IMR-90 (cell line): Measurements from ENCODE around the gene CTDSPL. TPM values are rescaled to one million over a fixed set of nuclear protein-coding genes. Genes with fewer than 3 reads are reported as not detected.
A peak's percentile ranks its signal among the peaks of the same experiment; 100 is the strongest.

Experiments
- ATAC-seq: fragments of 200-7000 bp; cut with Tn5 transposase; 2 replicates; pipeline ENCODE4 v1.9.1; 2020; ENCODE audit warnings: low read depth, mild to moderate bottlenecking, moderate library complexity
- BruUV-seq: library from RNA; stranded (reverse); fragments of 400-500 nt; replicated peaks from 2 replicates; lab custom pipeline; 2021; lab: Mats Ljungman, UMichigan
- CTCF ChIA-PET: fragments of 300-600 bp; formaldehyde crosslinking; extraction: SDS; loops from one replicate; lab custom pipeline; 2021; ENCODE audit warnings: antibody characterized with exemption; lab: Yijun Ruan, JAX
- POLR2A ChIA-PET: fragments of 300-600 bp; sonication (Branson Sonifier 250); formaldehyde crosslinking; loops from one replicate; lab custom pipeline; 2022; ENCODE audit warnings: antibody characterized with exemption; ENCODE audit not compliant: unreplicated experiment; lab: Charles Lee
- DNase-seq: peaks from one replicate; pipeline ENCODE4 v3.0.0; 2013
- H2AFZ ChIP-seq: replicated peaks from 2 replicates; pipeline ENCODE3; 2013; ENCODE audit warnings: low read length, mild to moderate bottlenecking; ENCODE audit not compliant: poor library complexity
- H2AK5ac ChIP-seq: 2 replicates; pipeline ENCODE4 v1.6.1; 2013; ENCODE audit warnings: low read depth, low read length, inconsistent platforms
- H2AK9ac ChIP-seq: replicated peaks from 2 replicates; pipeline ENCODE3; 2013; ENCODE audit warnings: mild to moderate bottlenecking, low read depth, low read length, moderate library complexity; ENCODE audit not compliant: poor library complexity
- H2BK120ac ChIP-seq: 2 replicates; pipeline ENCODE4 v1.6.1; 2013; ENCODE audit warnings: low read depth, low read length, inconsistent platforms
- H2BK15ac ChIP-seq: 3 replicates; pipeline ENCODE4 v1.6.1; 2013; ENCODE audit warnings: low read depth, low read length, inconsistent platforms
- H2BK20ac ChIP-seq: 2 replicates; pipeline ENCODE4 v1.6.1; 2013; ENCODE audit warnings: low read depth, mild to moderate bottlenecking, inconsistent platforms, low read length, moderate library complexity
- H2BK5ac ChIP-seq: 2 replicates; pipeline ENCODE4 v1.6.1; 2013; ENCODE audit warnings: mild to moderate bottlenecking, low read depth, low read length, inconsistent platforms; ENCODE audit not compliant: poor library complexity, severe bottlenecking
- H3K14ac ChIP-seq: replicated peaks from 2 replicates; pipeline ENCODE4 v1.6.1; 2013; ENCODE audit warnings: low read depth, low read length, inconsistent platforms
- H3K18ac ChIP-seq: 2 replicates; pipeline ENCODE4 v1.6.1; 2013; ENCODE audit warnings: low read depth, low read length, control low read depth
- H3K23ac ChIP-seq: 2 replicates; pipeline ENCODE4 v1.6.1; 2013; ENCODE audit warnings: low read depth, low read length, inconsistent platforms
- H3K27ac ChIP-seq: 2 replicates; pipeline ENCODE4 v1.5.1; 2013; ENCODE audit warnings: mild to moderate bottlenecking, control low read depth, low read length; ENCODE audit not compliant: insufficient read depth
- H3K27me3 ChIP-seq: 2 replicates; pipeline ENCODE4 v1.6.1; 2013; ENCODE audit warnings: low read length; ENCODE audit not compliant: control insufficient read depth, insufficient read depth
- H3K36me3 ChIP-seq: 2 replicates; pipeline ENCODE4 v1.6.1; 2013; ENCODE audit warnings: low read length, mixed read lengths; ENCODE audit not compliant: control insufficient read depth, insufficient read depth
- H3K4ac ChIP-seq: 2 replicates; pipeline ENCODE4 v1.6.1; 2013; ENCODE audit warnings: low read depth, low read length, inconsistent platforms
- H3K4me1 ChIP-seq: 2 replicates; pipeline ENCODE4 v1.6.1; 2013; ENCODE audit warnings: low read length, mixed read lengths; ENCODE audit not compliant: control insufficient read depth, insufficient read depth
- H3K4me2 ChIP-seq: 2 replicates; pipeline ENCODE4 v1.6.1; 2013; ENCODE audit warnings: low read depth, mild to moderate bottlenecking, control low read depth, low read length, moderate library complexity
- H3K4me3 ChIP-seq: 2 replicates; pipeline ENCODE4 v1.5.1; 2013; ENCODE audit warnings: low read depth, mild to moderate bottlenecking, control low read depth, low read length, moderate library complexity; ENCODE audit not compliant: insufficient read depth
- H3K56ac ChIP-seq: 2 replicates; pipeline ENCODE4 v1.6.1; 2013; ENCODE audit warnings: low read length, inconsistent platforms; ENCODE audit not compliant: insufficient read depth; ENCODE audit errors: extremely low read depth
- H3K79me1 ChIP-seq, 2 experiments: 2 replicates each; pipeline ENCODE4 v1.6.1; 2013; ENCODE audit warnings: low read length in 2 of 2, inconsistent platforms in 1 of 2, low read depth in 1 of 2
- H3K9ac ChIP-seq: 2 replicates; pipeline ENCODE4 v1.6.1; 2013; ENCODE audit warnings: low read depth, low read length, control low read depth
- H3K9me1 ChIP-seq: 2 replicates; pipeline ENCODE4 v1.6.1; 2013; ENCODE audit warnings: low read length, inconsistent platforms; ENCODE audit not compliant: insufficient read depth
- H3K9me3 ChIP-seq: 2 replicates; pipeline ENCODE4 v1.6.1; 2013; ENCODE audit warnings: low read length; ENCODE audit not compliant: control insufficient read depth, insufficient read depth
- H4K20me1 ChIP-seq: 2 replicates; pipeline ENCODE4 v1.6.1; 2013; ENCODE audit warnings: low read length, inconsistent platforms; ENCODE audit not compliant: insufficient read depth
- H4K5ac ChIP-seq: 2 replicates; pipeline ENCODE4 v1.6.1; 2013; ENCODE audit warnings: mild to moderate bottlenecking, low read depth, low read length, control low read depth
- H4K8ac ChIP-seq, 2 experiments: 2 replicates each; pipeline ENCODE4 v1.6.1; 2013; ENCODE audit warnings: low read depth in 2 of 2, low read length in 2 of 2, control low read depth in 1 of 2, inconsistent platforms in 1 of 2
- H4K91ac ChIP-seq: 2 replicates; pipeline ENCODE4 v1.6.1; 2013; ENCODE audit warnings: low read depth, low read length, inconsistent platforms; ENCODE audit not compliant: insufficient read depth
- BHLHE40 ChIP-seq: fragments of 150-350 bp; IDR thresholded peaks from 2 replicates; pipeline ENCODE4 v1.6.1; 2016; ENCODE audit warnings: mild to moderate bottlenecking, low read depth, low read length
- CEBPB ChIP-seq: IDR thresholded peaks from 2 replicates; pipeline ENCODE4 v1.6.1; 2012; ENCODE audit warnings: low read depth, low read length, improper control_type of control experiment
- CHD1 ChIP-seq: IDR thresholded peaks from 2 replicates; pipeline ENCODE4 v1.6.1; 2012; ENCODE audit warnings: low read depth, low read length, improper control_type of control experiment
- FOS ChIP-seq: fragments of 150-350 bp; IDR thresholded peaks from 2 replicates; pipeline ENCODE4 v1.6.1; 2016; ENCODE audit warnings: low read depth, low read length
- MAFK ChIP-seq: IDR thresholded peaks from 2 replicates; pipeline ENCODE4 v1.6.1; 2012; ENCODE audit warnings: low read depth, low read length, improper control_type of control experiment
- MAZ ChIP-seq: IDR thresholded peaks from 2 replicates; pipeline ENCODE4 v1.6.1; 2012; ENCODE audit warnings: low read depth, mild to moderate bottlenecking, low read length, improper control_type of control experiment, moderate library complexity, borderline replicate concordance
- MXI1 ChIP-seq: IDR thresholded peaks from 2 replicates; pipeline ENCODE4 v1.6.1; 2012; ENCODE audit warnings: low read depth, mild to moderate bottlenecking, low read length, moderate library complexity, borderline replicate concordance
- NFE2L2 ChIP-seq: fragments of 150-350 bp; IDR thresholded peaks from 2 replicates; pipeline ENCODE4 v1.6.1; 2016; ENCODE audit warnings: low read depth, mild to moderate bottlenecking, low read length
- POLR2A ChIP-seq: IDR thresholded peaks from 2 replicates; pipeline ENCODE4 v1.6.1; 2012; ENCODE audit warnings: mild to moderate bottlenecking, low read depth, low read length
- RAD21 ChIP-seq: IDR thresholded peaks from 2 replicates; pipeline ENCODE4 v1.6.1; 2012; ENCODE audit warnings: low read length, improper control_type of control experiment
- RCOR1 ChIP-seq: IDR thresholded peaks from 2 replicates; pipeline ENCODE4 v1.6.1; 2012; ENCODE audit warnings: mild to moderate bottlenecking, low read length, improper control_type of control experiment; ENCODE audit not compliant: insufficient replicate concordance
- RFX5 ChIP-seq: IDR thresholded peaks from 2 replicates; pipeline ENCODE4 v1.8.0; 2012; ENCODE audit warnings: low read depth, mild to moderate bottlenecking, low read length, moderate library complexity
- SMC3 ChIP-seq: fragments of 150-350 bp; IDR thresholded peaks from 2 replicates; pipeline ENCODE4 v1.6.1; 2016; ENCODE audit warnings: low read depth, mild to moderate bottlenecking, antibody characterized with exemption, low read length, moderate library complexity
- WGBS, 2 experiments: methylation state at CpG; one replicate each; pipeline versions ENCODE4 v1.1.5 to v1.1.7; 2013; ENCODE audit warnings: missing lambda C conversion rate in 2 of 2; ENCODE audit not compliant: insufficient read length in 1 of 2; ENCODE audit errors: extremely low coverage in 2 of 2; 5-methylcytosine and 5-hydroxymethylcytosine counted together
- dilution Hi-C: fragments of 300-500 bp; cut with HindIII; formaldehyde crosslinking; loops from one replicate; pipeline ENCODE4 v1.14.3; 2018; ENCODE audit warnings: low sequenced_read_pairs; ENCODE audit not compliant: unreplicated experiment
- in situ Hi-C: fragments of 300-500 bp; cut with MboI; formaldehyde crosslinking; loops from 3 replicates; pipeline ENCODE4 v1.14.3; 2019; ENCODE audit warnings: low sequenced_read_pairs, inconsistent platforms, mixed read lengths
- intact Hi-C: fragments of 100-400 bp; cut with micrococcal nuclease; formaldehyde crosslinking; loops from 2 replicates; pipeline ENCODE4 v1.10.0; 2022
- polyA plus RNA-seq, 3 experiments: library from polyadenylated mRNA; depleted of rRNA; stranded (reverse); fragments of >200 nt; gene quantifications; 2 replicates each; pipeline ENCODE4 v1.2.3, GENCODE V29; 2012; ENCODE audit warnings: low replicate concordance in 1 of 3
- total RNA-seq: library from RNA; depleted of rRNA; stranded (reverse); fragments of >200 nt; gene quantifications from 2 replicates; pipeline ENCODE4 v1.2.3, GENCODE V29; 2012
- TF ChIP-seq, protein P1 (sequence below): conservative IDR thresholded peaks from 2 replicates; pipeline ENCODE4 v1.5.1; 2012; ENCODE audit warnings: mild to moderate bottlenecking, low read depth, low read length, improper control_type of control experiment
- TF ChIP-seq, protein P2 (sequence below): fragments of 150-350 bp; IDR thresholded peaks from 2 replicates; pipeline ENCODE4 v1.6.1; 2016; ENCODE audit warnings: low read depth, mild to moderate bottlenecking, low read length, moderate library complexity, borderline replicate concordance
- TF ChIP-seq, protein P3 (sequence below): fragments of 150-350 bp; IDR thresholded peaks from 2 replicates; pipeline ENCODE4 v1.6.1; 2017; ENCODE audit warnings: mild to moderate bottlenecking, antibody characterized with exemption, low read length, low read depth

CTDSPL gene
- total and polyA plus RNA-seq, 2 of the 4 experiments (the other 2 are of a cell fraction): 24.5 to 29.0 TPM

DNA sequence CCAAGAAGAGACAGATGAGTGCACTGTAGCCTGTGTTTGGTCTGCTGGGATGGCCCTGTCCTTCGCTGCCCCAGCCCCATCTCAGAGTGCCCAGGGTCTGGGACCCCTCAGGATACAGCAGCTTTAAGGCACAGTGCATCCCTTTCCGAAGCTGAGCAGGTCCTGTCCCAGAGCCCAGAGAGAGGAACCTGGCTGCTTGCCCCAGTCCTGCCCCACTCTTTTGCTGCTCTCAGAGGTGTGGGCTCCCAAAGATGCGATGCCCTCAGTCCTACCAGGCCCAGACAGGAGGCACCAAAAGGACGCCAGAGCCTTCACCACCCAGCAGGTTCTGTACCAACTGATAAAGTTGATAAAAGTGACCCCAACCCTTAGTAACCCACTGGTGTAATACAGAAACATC lies 159.5 kb downstream of the CTDSPL start:
- Histone ChIP-seq H3K4me1 (peaks cover 2% of the 10 kb centered on the region; the same call in 1 of the 2 replicates), H3K4ac (no peak overlapping the region), H3K27ac (no peak overlapping the region), H3K14ac (no peak overlapping the region), H3K4me3 (no peak overlapping the region), H3K9me1 (peaks cover 18% of the 10 kb centered on the region), H3K23ac (no peak overlapping the region), H3K56ac (no peak overlapping the region), H2BK5ac (no peak overlapping the region), H2AK5ac (no peak overlapping the region), H3K36me3 (peaks cover 16% of the 10 kb centered on the region), H2BK120ac (no peak overlapping the region), H3K27me3 (no peaks in the 10 kb centered on the region), H3K4me2 (no peak overlapping the region), H3K9me3 (peaks cover 3% of the 10 kb centered on the region; the same call in 1 of the 2 replicates), H2AK9ac (no peak overlapping the region), H4K20me1 (no peaks in the 10 kb centered on the region; the same call in none of the 2 replicates), H2AFZ (peak overlapping the region; percentile 5), H2BK15ac (no peak overlapping the region), H4K8ac (no peak overlapping the region), H4K91ac (no peak overlapping the region), H3K79me1 (peaks cover 0 to 22% of the 10 kb centered on the region in 2 experiments; a peak in 3 of 4 replicates), H2BK20ac (no peak overlapping the region), H3K18ac (no peak overlapping the region), H4K5ac (no peak overlapping the region), H3K9ac (no peak overlapping the region)
- intact Hi-C loops: no loop called here
- DNase-seq (no peak), ATAC-seq (no peak)
- ChIA-PET CTCF (no interaction called here), POLR2A (interaction anchor here (0.6 kb wide), 1 partner anchor 566 kb away, joined by 3 read pairs; no protein-coding TSS in a partner anchor)
- TF ChIP-seq MXI1: no peak
- TF ChIP-seq, protein P1, sequence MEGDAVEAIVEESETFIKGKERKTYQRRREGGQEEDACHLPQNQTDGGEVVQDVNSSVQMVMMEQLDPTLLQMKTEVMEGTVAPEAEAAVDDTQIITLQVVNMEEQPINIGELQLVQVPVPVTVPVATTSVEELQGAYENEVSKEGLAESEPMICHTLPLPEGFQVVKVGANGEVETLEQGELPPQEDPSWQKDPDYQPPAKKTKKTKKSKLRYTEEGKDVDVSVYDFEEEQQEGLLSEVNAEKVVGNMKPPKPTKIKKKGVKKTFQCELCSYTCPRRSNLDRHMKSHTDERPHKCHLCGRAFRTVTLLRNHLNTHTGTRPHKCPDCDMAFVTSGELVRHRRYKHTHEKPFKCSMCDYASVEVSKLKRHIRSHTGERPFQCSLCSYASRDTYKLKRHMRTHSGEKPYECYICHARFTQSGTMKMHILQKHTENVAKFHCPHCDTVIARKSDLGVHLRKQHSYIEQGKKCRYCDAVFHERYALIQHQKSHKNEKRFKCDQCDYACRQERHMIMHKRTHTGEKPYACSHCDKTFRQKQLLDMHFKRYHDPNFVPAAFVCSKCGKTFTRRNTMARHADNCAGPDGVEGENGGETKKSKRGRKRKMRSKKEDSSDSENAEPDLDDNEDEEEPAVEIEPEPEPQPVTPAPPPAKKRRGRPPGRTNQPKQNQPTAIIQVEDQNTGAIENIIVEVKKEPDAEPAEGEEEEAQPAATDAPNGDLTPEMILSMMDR: no peak
- TF ChIP-seq BHLHE40: no peak
- no peak for TF ChIP-seq CHD1
- no peak for TF ChIP-seq MAFK
- TF ChIP-seq CEBPB: no peak
- TF ChIP-seq, protein P2, sequence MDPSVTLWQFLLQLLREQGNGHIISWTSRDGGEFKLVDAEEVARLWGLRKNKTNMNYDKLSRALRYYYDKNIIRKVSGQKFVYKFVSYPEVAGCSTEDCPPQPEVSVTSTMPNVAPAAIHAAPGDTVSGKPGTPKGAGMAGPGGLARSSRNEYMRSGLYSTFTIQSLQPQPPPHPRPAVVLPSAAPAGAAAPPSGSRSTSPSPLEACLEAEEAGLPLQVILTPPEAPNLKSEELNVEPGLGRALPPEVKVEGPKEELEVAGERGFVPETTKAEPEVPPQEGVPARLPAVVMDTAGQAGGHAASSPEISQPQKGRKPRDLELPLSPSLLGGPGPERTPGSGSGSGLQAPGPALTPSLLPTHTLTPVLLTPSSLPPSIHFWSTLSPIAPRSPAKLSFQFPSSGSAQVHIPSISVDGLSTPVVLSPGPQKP: no peak
- TF ChIP-seq RAD21: no peak
- no peak for TF ChIP-seq MAZ
- no peak for TF ChIP-seq RCOR1
- no peak for TF ChIP-seq RFX5
- no peak for TF ChIP-seq POLR2A
- TF ChIP-seq, protein P3, sequence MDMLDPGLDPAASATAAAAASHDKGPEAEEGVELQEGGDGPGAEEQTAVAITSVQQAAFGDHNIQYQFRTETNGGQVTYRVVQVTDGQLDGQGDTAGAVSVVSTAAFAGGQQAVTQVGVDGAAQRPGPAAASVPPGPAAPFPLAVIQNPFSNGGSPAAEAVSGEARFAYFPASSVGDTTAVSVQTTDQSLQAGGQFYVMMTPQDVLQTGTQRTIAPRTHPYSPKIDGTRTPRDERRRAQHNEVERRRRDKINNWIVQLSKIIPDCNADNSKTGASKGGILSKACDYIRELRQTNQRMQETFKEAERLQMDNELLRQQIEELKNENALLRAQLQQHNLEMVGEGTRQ: no peak
- TF ChIP-seq SMC3: no peak
- no peak for TF ChIP-seq NFE2L2
- no peak for TF ChIP-seq FOS
- in situ Hi-C loops: no loop called here
- BruUV-seq: no TSS peak
- 89% methylated on average over 2 of the region's 4 CpGs; no CpG with 5 or more reads in 1 of the 2 experiments for WGBS, 2 experiments
- dilution Hi-C loops: no loop called here
